ENCODE results near the gene VAMP7. TPM values are rescaled to one million over a fixed set of nuclear protein-coding genes. Genes with fewer than 3 reads are reported as not detected.

The VAMP7 gene
- total and polyA plus RNA-seq, 10 of the 15 experiments (the other 5 are each of a cell fraction or from before 2014, with no cell fraction given), result 15.1 to 52.4 (median 35.8) TPM

- SMC1A ChIA-PET (ENCODE audit: uncharacterized antibody, unreplicated experiment), result no interaction called here
- CTCF ChIA-PET, result no interaction called here
- Histone ChIP-seq H3K4me1 (ENCODE audit: control insufficient read depth, insufficient read depth, low read length) (no peaks in the 10 kb centered on the region), H3K36me3 (ENCODE audit: control insufficient read depth in 2 of 2, insufficient read depth in 2 of 2, low read length in 1 of 2) (peaks cover 0 to 3% of the 10 kb centered on the region in 2 experiments; a peak in 1 of 4 replicates), H3K9me3 (replicated peaks; ENCODE audit: control insufficient read depth, insufficient read depth, low read length) (no peaks in the 10 kb centered on the region; the same call in 2 of the 3 replicates), H3K4me2 (ENCODE audit: control insufficient read depth, insufficient read depth) (no peak overlapping the region), H3K4me3 (no peak overlapping the region), H4K20me1 (ENCODE audit: control insufficient read depth, insufficient read depth) (no peaks in the 10 kb centered on the region), H3K27ac (ENCODE audit: control insufficient read depth, insufficient read depth) (no peak overlapping the region), H2AFZ (ENCODE audit: control insufficient read depth, low read depth, low read length) (no peak overlapping the region), H3K9ac (ENCODE audit: control insufficient read depth, insufficient read depth, low read length) (no peak overlapping the region), H3K27me3 (replicated peaks in 1 of 2; ENCODE audit: control insufficient read depth in 2 of 2, insufficient read depth in 2 of 2, low read length in 1 of 2) (no peaks in the 10 kb centered on the region), H3K79me2 (ENCODE audit: control insufficient read depth, insufficient read depth, low read length) (no peaks in the 10 kb centered on the region)
- in situ Hi-C loops (cut with MboI) (no loop called here), intact Hi-C loops (cut with micrococcal nuclease; ENCODE audit: unreplicated experiment) (no loop called here)
- FAIRE-seq (no peak), ATAC-seq (no peak), DNase-seq (ENCODE audit: low read depth, low spot score) (no peak)
- no TSS peak for BruUV-seq (replicated peaks)
- POLR2A ChIA-PET, result no interaction called here
- RAD21 ChIA-PET (ENCODE audit: unreplicated experiment), result no interaction called here
- WGBS (ENCODE audit: insufficient coverage, insufficient replicate concordance, low lambda C conversion rate, missing lambda C conversion rate), result 32% methylated on average over 3 of the region's 3 CpGs
- TF ChIP-seq RAD21 (IDR thresholded peaks at IDR 0.05; ENCODE audit: insufficient read depth, low read depth, low read length) (no peak), IRF4 (IDR thresholded peaks at IDR 0.05; ENCODE audit: low read depth, low read length) (no peak), ZBTB11 (CRISPR knock-in tag; IDR thresholded peaks at IDR 0.05) (no peak), FOXK2 (IDR thresholded peaks at IDR 0.05) (no peak), SUZ12 (IDR thresholded peaks at IDR 0.05; ENCODE audit: unreplicated experiment) (no peak), PRDM15 (CRISPR knock-in tag; IDR thresholded peaks at IDR 0.05) (no peak), HSF1 (IDR thresholded peaks at IDR 0.05; ENCODE audit: low read depth, low read length) (no peak), MYC (IDR thresholded peaks at IDR 0.05; ENCODE audit: insufficient read depth, insufficient read length, insufficient replicate concordance, low read length, severe bottlenecking) (no peak), PAX5 (IDR thresholded peaks at IDR 0.05; ENCODE audit: borderline replicate concordance, low read depth, low read length) (no peak), REST (IDR thresholded peaks at IDR 0.05; ENCODE audit: low read depth, low read length) (no peak), TCF7 (IDR thresholded peaks at IDR 0.05; ENCODE audit: borderline replicate concordance) (no peak)
Measured at GRCh38 chrX:155899366-155899765, 18.2 kb downstream of the VAMP7 start.

Data from GM12878 (cell line).